Measurements from ENCODE around the gene SH3TC2.
A peak's percentile ranks its signal among the peaks of the same experiment; 100 is the strongest.

DNA sequence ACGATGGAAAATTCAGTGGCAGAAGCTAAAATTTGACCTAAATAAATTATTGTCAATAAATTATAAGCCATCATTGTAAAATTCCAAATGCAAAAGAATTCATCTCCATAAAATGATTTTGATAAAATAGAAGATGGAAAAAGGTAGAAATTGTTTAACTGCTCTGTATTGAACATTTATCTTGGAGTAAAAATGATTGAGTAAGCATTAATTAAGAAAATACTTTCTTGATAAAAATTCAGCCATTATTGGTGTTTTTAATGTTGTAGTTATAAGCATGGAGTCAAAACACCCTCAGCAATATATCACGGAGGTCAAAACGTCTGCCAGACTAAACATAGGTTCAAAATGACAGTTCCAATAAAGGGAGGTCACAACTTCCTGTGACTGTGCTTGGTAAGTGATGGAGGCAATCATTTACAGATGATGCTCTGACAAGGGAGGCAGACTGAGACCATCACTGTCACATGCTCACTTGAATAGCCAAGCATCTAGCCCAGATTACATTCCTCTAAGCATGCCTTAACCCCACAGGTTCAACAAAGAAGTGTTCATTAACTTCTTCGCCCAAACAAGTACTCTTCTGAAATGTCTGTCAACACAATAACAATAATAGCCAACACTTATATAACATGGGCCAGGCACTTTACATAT, 69.5 kb downstream of the SH3TC2 start:
- TF ChIP-seq, protein P1, sequence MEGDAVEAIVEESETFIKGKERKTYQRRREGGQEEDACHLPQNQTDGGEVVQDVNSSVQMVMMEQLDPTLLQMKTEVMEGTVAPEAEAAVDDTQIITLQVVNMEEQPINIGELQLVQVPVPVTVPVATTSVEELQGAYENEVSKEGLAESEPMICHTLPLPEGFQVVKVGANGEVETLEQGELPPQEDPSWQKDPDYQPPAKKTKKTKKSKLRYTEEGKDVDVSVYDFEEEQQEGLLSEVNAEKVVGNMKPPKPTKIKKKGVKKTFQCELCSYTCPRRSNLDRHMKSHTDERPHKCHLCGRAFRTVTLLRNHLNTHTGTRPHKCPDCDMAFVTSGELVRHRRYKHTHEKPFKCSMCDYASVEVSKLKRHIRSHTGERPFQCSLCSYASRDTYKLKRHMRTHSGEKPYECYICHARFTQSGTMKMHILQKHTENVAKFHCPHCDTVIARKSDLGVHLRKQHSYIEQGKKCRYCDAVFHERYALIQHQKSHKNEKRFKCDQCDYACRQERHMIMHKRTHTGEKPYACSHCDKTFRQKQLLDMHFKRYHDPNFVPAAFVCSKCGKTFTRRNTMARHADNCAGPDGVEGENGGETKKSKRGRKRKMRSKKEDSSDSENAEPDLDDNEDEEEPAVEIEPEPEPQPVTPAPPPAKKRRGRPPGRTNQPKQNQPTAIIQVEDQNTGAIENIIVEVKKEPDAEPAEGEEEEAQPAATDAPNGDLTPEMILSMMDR (conservative IDR thresholded peaks at IDR 0.05; ENCODE audit: low read depth, low read length), result no peak
- TF ChIP-seq MXI1 (IDR thresholded peaks at IDR 0.05; ENCODE audit: borderline replicate concordance, low read depth, low read length) (no peak), POLR2A (IDR thresholded peaks at IDR 0.05; ENCODE audit: low read depth, low read length) (no peak), SMC3 (IDR thresholded peaks at IDR 0.05; ENCODE audit: low read depth, low read length) (no peak), FOS (IDR thresholded peaks at IDR 0.05; ENCODE audit: low read depth, low read length) (no peak), CHD1 (IDR thresholded peaks at IDR 0.05; ENCODE audit: low read depth, low read length) (no peak), RFX5 (IDR thresholded peaks at IDR 0.05; ENCODE audit: low read depth, low read length) (no peak), RCOR1 (IDR thresholded peaks at IDR 0.05; ENCODE audit: insufficient replicate concordance, low read length) (no peak), MAFK (IDR thresholded peaks at IDR 0.05; ENCODE audit: low read depth, low read length) (peak; percentile 58)
- TF ChIP-seq, protein P2, sequence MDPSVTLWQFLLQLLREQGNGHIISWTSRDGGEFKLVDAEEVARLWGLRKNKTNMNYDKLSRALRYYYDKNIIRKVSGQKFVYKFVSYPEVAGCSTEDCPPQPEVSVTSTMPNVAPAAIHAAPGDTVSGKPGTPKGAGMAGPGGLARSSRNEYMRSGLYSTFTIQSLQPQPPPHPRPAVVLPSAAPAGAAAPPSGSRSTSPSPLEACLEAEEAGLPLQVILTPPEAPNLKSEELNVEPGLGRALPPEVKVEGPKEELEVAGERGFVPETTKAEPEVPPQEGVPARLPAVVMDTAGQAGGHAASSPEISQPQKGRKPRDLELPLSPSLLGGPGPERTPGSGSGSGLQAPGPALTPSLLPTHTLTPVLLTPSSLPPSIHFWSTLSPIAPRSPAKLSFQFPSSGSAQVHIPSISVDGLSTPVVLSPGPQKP (IDR thresholded peaks at IDR 0.05; ENCODE audit: borderline replicate concordance, low read depth, low read length), result no peak
- TF ChIP-seq, protein P3, sequence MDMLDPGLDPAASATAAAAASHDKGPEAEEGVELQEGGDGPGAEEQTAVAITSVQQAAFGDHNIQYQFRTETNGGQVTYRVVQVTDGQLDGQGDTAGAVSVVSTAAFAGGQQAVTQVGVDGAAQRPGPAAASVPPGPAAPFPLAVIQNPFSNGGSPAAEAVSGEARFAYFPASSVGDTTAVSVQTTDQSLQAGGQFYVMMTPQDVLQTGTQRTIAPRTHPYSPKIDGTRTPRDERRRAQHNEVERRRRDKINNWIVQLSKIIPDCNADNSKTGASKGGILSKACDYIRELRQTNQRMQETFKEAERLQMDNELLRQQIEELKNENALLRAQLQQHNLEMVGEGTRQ (IDR thresholded peaks at IDR 0.05; ENCODE audit: low read depth, low read length), result no peak

Data from IMR-90 (cell line).